GM21390 (cell line): ENCODE measurements around the gene NLRP8.
"Not testable (repeated sequence)": the region's sequence is repeated elsewhere in the genome, so short reads cannot be mapped to it uniquely, and the experiment has no call there.

Experiments used
- ATAC-seq: cut with Tn5 transposase; IDR thresholded peaks from one replicate; pipeline ENCODE4 v1.9.1; 2021; ENCODE audit not compliant: unreplicated experiment

The NLRP8 gene

GRCh38 chr19:55947532-55947931, at the start of gene NLRP8:
NLRP8 (plus strand) TSS chr19:55947832.
- no peak for ATAC-seq

- no peak for ATAC-seq
Observed at GRCh38 chr19:55898911-55899310, 48.7 kb upstream of the NLRP8 start.

DNA sequence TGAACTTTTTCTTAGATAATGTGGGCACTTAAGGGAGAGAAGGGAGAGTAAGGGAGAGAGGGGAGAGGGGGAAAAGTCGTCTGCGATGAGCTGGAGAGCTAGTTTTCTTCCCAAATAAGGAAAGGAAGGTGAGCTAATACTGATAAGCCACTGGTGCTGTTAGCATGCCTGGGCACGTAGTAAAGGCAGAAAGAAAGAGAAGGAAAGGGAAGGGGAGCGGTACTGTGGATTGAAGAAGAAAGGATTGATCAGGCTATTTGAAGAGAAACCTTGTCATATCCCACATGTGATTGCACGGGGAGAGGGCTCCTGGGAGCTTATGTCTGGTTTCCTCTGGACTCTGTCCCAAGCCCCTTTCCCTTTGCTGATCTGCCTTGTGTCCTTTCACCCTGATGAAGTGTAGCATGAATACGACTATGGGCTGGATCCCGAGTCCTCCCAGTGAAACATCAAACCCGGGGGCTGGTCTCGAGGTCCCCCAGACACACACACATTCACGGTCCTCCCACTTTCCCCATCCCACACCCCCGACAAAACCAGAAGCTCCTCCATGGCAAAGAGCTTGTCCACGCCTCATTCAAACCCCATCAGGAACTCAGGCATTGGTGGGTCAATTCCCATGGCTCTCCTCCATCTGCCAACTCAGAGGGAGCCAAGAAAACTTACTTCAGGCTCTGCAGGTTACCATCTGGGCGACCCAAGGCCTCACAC, 46.1 kb upstream of the NLRP8 start:
- ATAC-seq = no peak

- no peak for ATAC-seq
Observed at GRCh38 chr19:55902080-55902751, 45.4 kb upstream of the NLRP8 start.

DNA sequence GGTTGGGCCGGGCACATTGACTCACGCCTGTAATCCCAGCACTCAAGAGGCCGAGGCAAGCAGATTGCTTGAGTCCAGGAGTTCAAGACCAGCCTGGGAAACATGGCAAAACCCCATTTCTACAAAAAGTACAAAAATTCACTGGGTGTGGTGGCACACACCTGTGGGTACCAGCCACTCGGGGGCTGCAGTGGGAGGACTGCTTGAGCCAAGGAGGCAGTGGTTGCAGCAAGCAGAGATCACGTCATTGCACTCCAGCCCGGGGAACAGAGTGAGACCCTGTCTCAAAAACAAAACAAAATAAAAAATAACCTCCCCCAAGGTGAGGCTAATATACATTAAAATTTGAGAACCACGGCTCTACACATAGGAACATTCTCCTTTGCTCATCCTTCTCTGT, 40.3 kb upstream of the NLRP8 start:
- no peak for ATAC-seq

GRCh38 chr19:55907746-55908145, 39.9 kb upstream of the NLRP8 start:
- ATAC-seq = no peak

DNA sequence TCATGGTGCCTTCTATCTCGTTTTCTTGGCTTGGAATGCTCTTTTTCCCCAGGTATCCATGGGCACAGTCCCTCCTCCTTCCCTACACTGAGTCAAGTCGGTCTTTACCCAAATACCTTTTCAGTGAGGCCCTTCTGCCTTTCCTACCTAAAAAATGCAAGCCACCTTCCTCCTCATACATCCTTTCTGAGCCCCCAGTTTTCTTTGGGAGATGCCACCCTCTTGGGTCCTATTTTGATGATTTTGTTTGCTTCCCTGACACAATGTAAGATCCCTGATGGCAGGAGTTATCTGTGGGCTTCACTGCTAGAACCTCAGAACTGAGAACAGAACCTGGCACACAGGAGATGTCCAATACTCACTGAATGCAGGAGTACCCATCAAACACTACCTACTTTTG, 37.8 kb upstream of the NLRP8 start:
- ATAC-seq = no peak

GRCh38 chr19:55912916-55913315, 34.7 kb upstream of the NLRP8 start:
- no peak for ATAC-seq

- no peak for ATAC-seq
Observed at GRCh38 chr19:55913643-55914268, 33.9 kb upstream of the NLRP8 start.

GRCh38 chr19:55923556-55923955, 24.1 kb upstream of the NLRP8 start:
- ATAC-seq = no peak

DNA sequence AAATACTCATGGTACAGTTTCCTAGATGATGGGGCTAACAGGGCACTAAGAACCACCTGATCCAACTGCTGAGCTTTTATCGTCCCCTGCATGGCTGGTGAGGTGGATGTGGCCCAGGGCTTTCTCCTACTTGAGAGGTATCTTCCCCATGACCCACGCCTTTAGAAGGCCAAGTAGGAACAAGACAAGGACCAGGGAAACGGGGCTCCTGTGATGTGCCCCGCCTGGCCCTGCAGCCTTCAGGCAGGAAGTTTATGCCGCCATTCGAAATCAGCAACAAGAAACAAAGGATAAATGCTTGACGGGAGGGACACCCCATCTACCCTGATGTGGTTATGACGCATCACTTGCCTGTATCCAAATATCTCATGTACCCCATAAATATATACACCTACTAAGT, 19.6 kb upstream of the NLRP8 start:
- ATAC-seq = no peak

- ATAC-seq = not testable (repeated sequence)
Observed at GRCh38 chr19:55929258-55929657, 18.4 kb upstream of the NLRP8 start.

GRCh38 chr19:55930996-55931515, 16.6 kb upstream of the NLRP8 start:
- no peak for ATAC-seq

- no peak for ATAC-seq
Observed at GRCh38 chr19:55931936-55932386, 15.7 kb upstream of the NLRP8 start, which contains the start of gene NLRP13. NLRP13 (minus strand) TSS chr19:55932336; CDS start chr19:55932311, 25 bp downstream.

DNA sequence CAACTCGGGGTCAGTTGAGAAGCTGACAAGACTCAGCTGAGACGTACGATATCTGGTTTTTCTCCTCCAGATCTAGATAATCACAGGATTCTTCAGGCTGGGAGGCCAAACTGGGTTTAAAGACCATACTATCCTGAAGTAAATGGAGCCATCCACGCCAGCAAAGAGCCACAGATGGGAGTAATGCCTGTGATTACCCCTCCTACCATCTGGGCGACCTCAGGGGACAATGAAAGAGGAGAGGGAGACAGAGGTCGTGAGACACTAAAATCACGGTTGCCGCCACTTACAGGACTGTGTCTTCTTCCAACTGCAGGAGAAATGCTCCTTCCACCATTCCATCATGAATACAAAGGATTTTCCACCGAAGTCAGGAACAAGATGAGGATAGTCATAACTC, 12.4 kb upstream of the NLRP8 start:
- ATAC-seq = no peak

DNA sequence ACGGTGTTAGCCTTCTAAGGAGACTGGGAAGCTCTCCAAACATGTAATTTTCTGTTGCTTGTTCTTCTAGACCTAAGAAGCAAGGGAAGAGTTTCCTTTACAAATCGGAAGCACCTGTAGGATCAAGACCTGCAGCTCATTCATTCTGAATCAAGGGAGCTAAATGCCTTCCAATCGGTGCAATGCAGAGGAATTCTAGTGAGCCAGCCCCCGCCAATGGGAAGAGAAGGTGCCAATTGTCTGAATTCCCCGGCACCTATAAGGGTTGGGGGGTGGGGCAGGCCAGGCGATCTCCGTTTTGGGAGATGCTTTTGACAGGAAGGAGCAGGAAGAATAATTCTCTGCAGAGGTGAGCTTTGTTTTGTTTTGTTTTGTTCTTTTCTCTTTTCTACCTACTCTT, 8.4 kb upstream of the NLRP8 start:
- no peak for ATAC-seq

DNA sequence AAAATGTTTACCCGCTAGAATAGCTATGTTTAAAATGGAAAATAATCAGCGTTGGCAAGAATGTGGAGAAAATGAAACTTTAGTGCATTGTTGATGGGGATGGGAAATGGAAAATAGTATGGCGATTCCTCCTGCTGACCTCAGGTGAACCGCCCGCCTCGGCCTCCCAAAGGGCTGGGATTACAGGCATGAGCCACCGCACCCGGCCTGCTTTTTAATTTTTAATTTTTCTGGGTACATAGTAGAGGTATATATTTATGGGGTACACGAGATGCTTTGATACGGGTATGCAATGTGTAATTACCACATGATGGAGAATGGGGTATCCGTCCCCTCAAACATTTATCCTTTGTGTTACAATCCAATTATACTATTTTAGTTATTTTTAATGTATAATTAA, 7.3 kb upstream of the NLRP8 start:
- no peak for ATAC-seq

- not testable (repeated sequence) for ATAC-seq
Observed at GRCh38 chr19:55950566-55950965, 2.9 kb downstream of the NLRP8 start.

DNA sequence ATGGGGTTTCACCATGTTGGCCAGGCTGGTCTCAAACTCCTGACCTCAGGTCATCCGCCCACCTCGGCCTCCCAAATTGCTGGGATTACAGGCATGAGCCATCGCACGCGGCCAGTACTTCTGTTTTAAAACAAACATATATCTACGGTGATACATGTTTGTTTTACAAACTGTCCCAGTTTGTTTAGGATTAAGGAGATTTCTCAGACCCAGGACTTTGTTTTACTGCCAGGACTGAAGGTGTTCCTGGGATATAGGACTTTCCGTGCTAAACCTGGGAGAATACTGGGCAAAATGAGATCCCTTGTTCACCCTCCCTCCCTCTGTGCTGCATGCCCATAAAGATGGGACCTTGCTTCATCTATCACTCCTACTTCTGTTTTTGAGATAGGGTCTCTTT, 8.8 kb downstream of the NLRP8 start:
- no peak for ATAC-seq

GRCh38 chr19:55958356-55958755, 10.7 kb downstream of the NLRP8 start:
- no peak for ATAC-seq

- ATAC-seq = no peak
Observed at GRCh38 chr19:55959996-55960675, 12.5 kb downstream of the NLRP8 start.
